HTR-8/SVneo (cell line): Measurements from ENCODE around the gene GOLM1.
"Not testable (repeated sequence)": the region's sequence is repeated elsewhere in the genome, so short reads cannot be mapped to it uniquely, and the experiment has no call there.

ENCODE experiments used
- DNase-seq: peaks from one replicate; pipeline ENCODE4 v3.0.0; 2011; ENCODE audit warnings: low spot score, mixed read lengths; ENCODE audit not compliant: insufficient read length
- FAIRE-seq: peaks from 2 replicates; lab custom pipeline; 2011; peaks lifted over from hg19 to GRCh38; lab: Jason Lieb, UNC

The GOLM1 gene

GRCh38 chr9:86048018-86048742 lies 51.2 kb downstream of the GOLM1 start:
- FAIRE-seq, DNase-seq: not testable (repeated sequence)

- DNase-seq (no peak), FAIRE-seq (no peak)
These were observed 52.0 kb downstream of the GOLM1 start for GRCh38 chr9:86047361-86047760.

GRCh38 chr9:86046930-86047341 lies 52.4 kb downstream of the GOLM1 start:
- DNase-seq (no peak), FAIRE-seq (no peak)

- DNase-seq (no peak), FAIRE-seq (no peak)
These were observed 53.2 kb downstream of the GOLM1 start for GRCh38 chr9:86046071-86046636.

GRCh38 chr9:86045654-86046053 lies 53.7 kb downstream of the GOLM1 start:
- DNase-seq (no peak), FAIRE-seq (no peak)

GRCh38 chr9:86043999-86044398 lies 55.4 kb downstream of the GOLM1 start:
- FAIRE-seq (no peak), DNase-seq (no peak)

GRCh38 chr9:86043586-86043985 lies 55.8 kb downstream of the GOLM1 start:
- FAIRE-seq (no peak), DNase-seq (no peak)

- DNase-seq (no peak), FAIRE-seq (no peak)
These were observed 57.0 kb downstream of the GOLM1 start for GRCh38 chr9:86042199-86042978.

GRCh38 chr9:86041311-86041741 lies 58.0 kb downstream of the GOLM1 start:
- no peak for FAIRE-seq
- no peak for DNase-seq

GRCh38 chr9:86040861-86041155 lies 58.5 kb downstream of the GOLM1 start:
- FAIRE-seq = no peak
- DNase-seq = no peak

GRCh38 chr9:86039991-86040860 lies 59.1 kb downstream of the GOLM1 start:
- FAIRE-seq = no peak
- no peak for DNase-seq

- FAIRE-seq (no peak), DNase-seq (no peak)
These were observed 62.8 kb downstream of the GOLM1 start for GRCh38 chr9:86036555-86036954.

GRCh38 chr9:86035827-86036440 lies 63.4 kb downstream of the GOLM1 start:
- no peak for FAIRE-seq
- no peak for DNase-seq

- no peak for FAIRE-seq
- DNase-seq = peak; percentile 18
These were observed 64.3 kb downstream of the GOLM1 start for GRCh38 chr9:86034863-86035734.

- FAIRE-seq (no peak), DNase-seq (no peak)
These were observed 71.6 kb downstream of the GOLM1 start for GRCh38 chr9:86027767-86028166.

GRCh38 chr9:86022687-86023266 lies 76.6 kb downstream of the GOLM1 start:
- DNase-seq (no peak), FAIRE-seq (no peak)

- DNase-seq (no peak), FAIRE-seq (no peak)
These were observed 78.2 kb downstream of the GOLM1 start for GRCh38 chr9:86021166-86021565.

GRCh38 chr9:86020731-86021130 lies 78.6 kb downstream of the GOLM1 start:
- DNase-seq = no peak
- no peak for FAIRE-seq

- no peak for DNase-seq
- FAIRE-seq = no peak
These were observed 90.2 kb downstream of the GOLM1 start for GRCh38 chr9:86009133-86009532.
